ENCODE results near the gene TAAR5.
"Not testable (repeated sequence)": the region's sequence is repeated elsewhere in the genome, so short reads cannot be mapped to it uniquely, and the experiment has no call there.

TAAR5 gene, protein sequence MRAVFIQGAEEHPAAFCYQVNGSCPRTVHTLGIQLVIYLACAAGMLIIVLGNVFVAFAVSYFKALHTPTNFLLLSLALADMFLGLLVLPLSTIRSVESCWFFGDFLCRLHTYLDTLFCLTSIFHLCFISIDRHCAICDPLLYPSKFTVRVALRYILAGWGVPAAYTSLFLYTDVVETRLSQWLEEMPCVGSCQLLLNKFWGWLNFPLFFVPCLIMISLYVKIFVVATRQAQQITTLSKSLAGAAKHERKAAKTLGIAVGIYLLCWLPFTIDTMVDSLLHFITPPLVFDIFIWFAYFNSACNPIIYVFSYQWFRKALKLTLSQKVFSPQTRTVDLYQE

DNA sequence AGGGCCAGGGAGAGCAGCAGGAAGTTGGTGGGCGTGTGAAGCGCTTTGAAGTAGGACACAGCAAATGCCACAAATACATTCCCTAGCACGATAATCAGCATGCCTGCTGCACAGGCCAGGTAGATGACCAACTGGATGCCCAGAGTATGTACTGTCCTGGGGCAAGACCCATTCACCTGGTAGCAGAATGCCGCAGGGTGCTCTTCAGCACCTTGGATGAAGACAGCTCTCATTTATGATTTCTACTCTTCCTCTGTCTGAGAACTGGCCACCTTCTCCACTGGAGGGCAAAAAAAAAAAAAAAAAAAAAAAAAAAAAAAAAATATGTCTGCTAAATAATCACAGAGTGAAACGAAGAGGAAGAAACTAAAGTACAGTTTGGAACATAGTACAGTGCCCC, at the start of gene TAAR5:
TSS of gene TAAR5 (minus strand) at position 288 of the 400 bp plus-strand sequence. CDS start at position 233, 55 bp downstream.
- no peak for DNase-seq (ENCODE audit: low read depth, low spot score)

DNA sequence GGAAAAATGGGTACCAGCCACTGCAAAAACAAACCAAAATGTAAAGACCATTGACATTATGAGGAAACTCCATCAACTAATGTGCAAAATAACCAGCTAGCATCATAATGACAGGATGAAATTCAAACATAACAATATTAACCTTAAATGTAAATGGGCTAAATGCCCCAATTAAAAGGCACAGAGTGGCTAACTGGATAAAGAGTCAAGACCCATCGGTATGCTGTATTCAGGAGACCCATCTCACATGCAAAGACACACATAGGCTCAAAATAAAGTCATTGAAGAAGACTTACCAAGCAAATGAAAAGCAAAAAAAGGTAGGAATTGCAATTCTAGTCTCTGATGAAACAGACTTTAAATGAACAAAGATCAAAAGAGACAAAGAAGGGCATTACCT, 47.6 kb upstream of the TAAR5 start:
- not testable (repeated sequence) for DNase-seq (ENCODE audit: low read depth, low spot score)

DNA sequence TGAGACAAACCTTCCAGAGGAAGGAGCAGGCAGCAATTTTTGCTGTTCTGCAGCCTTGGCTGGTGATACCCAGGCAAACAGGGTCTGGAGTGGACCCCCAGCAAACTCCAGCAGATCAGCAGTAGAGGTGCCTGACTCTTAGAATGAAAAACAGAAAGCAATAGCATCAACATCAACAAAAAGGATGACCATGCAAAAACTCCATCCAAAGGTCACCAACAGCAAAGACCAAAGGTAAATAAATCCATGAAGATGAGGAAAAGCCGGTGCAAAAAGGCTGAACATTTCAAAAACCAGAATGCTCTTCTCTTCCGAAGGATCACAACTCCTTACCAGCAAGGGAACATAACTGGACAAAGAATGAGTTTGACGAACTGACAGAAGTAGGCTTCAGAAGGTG, 46.4 kb upstream of the TAAR5 start:
- DNase-seq (ENCODE audit: low read depth, low spot score) = not testable (repeated sequence)

DNA sequence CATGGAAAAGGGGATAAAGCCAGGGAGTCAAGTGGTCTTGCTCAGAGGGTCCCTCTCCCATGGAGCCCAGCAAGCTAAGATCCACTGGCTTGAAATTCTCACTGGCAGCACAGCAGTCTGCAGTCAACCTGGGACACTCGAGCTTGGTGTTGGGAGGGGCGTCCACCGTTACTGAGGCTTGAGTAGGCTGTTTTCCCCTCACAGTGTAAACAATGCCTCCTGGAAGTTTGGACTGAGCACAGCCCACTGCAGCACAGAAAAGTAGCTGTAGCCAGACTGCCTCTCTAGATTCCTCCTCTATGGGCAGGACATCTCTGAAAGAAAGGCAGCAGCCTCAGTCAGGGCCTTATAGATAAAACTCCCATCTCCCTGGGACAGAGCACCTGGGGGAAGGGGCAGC, 45.7 kb upstream of the TAAR5 start:
- DNase-seq (ENCODE audit: low read depth, low spot score) = not testable (repeated sequence)

DNA sequence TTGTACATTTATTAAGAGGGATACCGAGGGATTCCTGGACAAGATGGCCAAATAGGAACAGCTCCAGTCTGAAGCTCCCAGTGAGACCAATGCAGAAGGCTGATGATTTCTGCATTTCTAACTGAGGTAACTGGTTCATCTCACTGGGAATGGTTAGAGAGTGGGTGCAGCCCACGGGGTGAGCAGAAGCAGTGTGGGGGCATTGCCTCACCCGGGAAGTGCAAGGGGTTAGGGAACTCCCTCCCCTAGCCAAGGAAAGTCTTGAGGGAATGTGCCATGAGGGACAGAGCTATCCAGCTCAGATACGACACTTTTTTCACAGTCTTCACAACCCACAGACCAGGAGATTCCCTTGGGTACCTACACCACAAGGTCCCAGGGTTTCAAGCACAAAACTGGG, 45.3 kb upstream of the TAAR5 start:
- DNase-seq (ENCODE audit: low read depth, low spot score) = no peak

DNA sequence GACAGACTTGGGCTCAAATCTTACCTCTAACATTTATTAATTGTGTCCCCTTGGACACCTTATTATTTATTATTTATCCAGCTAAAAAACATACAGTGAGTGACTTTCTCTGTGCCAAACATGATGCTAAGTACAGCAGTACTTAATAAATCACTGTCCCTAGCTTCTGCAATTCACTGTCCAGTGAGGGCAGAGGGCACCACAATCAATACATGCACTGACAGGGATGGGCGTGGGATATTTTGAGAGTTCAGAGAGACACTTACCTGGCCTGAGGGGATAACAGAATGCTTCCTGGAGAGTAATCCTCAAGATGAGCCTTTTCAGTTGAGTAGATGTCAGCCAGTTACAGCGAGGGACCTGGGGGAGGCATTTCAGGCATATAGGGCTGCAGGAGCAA, 43.8 kb upstream of the TAAR5 start:
- no peak for DNase-seq (ENCODE audit: low read depth, low spot score)

DNA sequence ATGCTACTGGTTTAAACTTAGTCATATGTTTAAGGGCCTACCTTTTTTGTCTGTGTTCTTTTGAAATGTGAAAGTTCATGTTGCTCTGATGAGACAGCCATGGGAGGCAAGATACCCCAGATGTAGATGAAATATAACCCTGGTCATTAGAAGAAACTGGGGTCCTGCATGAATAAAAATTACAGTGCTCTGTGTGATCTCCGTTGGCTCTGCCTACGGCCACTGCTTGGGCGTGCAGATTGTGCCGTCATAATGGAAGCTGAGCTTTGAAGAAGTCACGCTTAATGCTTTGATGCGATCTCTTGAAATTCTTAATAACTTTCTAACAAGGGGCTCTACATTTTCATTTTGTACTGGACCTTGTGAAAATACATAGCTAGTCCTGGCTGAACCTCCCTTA, 34.6 kb upstream of the TAAR5 start, which contains the start of gene TAAR2:
TSS of gene TAAR2 (minus strand) at position 101 of the 400 bp plus-strand sequence. CDS start at position 101, 0 bp downstream.
- no peak for DNase-seq (ENCODE audit: low read depth, low spot score)

DNA sequence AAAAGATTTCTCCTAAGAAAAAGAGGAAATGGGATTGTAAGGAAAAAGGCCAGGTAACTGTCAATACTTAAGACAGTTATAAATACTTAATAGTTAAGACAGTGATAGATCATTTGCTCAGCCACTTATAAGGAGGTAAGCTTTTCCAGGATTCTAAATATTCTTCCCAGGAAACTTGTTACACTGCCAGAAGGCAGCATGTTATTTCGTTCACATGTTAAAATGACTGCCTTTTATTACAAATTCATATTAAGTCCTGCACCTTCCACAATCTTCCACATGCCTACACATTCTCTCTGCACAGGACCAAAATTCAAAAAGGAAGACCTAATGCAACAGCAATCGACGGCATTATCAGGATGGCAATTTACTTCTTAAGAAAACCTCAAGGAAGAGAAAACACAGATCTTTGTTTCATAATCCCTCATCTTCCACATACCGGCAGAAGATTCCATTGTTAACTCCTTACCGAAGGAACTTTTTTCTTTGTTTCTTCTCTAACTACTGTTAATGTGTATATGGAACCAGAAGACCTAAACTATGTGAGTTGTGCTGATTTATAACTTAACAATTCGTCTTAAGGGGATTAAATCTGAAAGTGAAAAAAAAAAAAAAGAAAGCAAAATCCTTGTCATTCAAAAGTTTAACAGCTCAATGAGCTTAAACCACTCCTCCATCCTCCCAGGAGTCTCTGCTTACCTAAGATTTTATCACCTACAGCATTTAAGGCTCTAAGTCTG, 33.7 kb upstream of the TAAR5 start:
- DNase-seq (ENCODE audit: low read depth, low spot score) = no peak

DNA sequence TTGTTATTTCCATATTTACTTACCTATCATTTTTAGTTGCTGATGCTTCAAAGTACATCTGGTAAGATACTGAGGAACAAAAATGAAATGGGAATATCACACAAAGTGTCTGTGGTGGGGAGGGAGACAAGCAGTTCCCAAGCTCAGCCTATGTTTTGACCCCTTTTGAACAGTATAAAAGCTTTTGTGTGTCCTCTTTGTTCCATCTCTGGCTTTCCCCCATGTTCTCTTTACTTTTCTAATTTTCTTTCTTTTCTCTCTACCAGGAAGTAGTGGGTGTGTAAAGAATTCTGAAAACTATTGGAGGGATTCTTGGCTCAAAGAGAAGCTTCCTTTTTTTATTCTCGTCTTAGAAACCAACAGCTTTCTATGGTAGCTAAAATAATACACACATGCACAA, 27.1 kb upstream of the TAAR5 start:
- DNase-seq (ENCODE audit: low read depth, low spot score) = no peak

DNA sequence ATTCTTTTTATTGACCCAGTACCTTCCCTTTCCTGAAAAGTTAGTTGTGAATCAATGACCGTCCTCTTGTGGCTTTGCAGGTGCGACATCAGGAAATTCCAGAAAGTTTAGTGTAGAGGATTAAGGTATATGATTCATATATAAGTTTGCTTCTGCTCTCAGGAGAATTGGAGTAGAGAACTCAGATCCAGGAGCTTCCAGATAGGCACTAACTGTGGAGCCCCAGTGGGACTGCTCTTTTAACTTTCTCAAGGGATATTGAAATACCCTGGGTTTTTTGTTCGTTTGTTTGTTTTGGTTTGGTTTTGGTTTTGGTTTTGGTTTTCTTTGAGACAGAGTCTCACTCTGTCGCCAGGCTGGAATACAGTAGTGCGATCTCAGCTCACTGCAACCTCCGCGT, 25.0 kb upstream of the TAAR5 start:
- DNase-seq (ENCODE audit: low read depth, low spot score) = no peak

DNA sequence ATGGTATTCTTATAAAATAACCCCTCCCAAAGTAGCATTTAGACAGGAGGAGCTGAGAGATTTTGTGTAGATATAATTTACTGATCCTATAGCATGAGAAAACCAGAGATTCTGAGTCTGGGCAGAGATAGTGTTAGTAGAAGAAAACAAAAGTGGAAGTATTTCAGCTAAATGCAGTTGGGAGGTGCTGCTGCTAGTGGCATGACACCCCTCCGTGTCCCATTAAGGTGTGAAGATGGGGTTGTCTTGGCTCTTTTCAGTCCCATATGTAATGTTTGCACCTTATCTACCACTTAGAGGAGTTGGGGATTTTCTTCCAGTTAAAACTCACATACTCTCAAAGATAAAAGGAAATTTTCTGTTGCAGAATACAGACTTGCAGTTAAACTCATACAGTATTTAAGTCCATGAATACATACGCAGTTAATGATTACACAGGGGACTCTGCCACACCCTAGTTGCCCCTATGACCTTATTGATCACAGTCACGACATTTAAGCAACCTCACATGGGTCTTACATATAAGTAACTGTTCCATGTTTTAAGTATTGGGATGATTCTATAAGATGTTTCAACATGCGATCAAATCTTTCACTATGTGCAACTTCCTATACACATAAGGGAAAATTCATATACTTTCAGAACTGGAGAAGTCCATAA, 23.0 kb upstream of the TAAR5 start:
- no peak for DNase-seq (ENCODE audit: low read depth, low spot score)

DNA sequence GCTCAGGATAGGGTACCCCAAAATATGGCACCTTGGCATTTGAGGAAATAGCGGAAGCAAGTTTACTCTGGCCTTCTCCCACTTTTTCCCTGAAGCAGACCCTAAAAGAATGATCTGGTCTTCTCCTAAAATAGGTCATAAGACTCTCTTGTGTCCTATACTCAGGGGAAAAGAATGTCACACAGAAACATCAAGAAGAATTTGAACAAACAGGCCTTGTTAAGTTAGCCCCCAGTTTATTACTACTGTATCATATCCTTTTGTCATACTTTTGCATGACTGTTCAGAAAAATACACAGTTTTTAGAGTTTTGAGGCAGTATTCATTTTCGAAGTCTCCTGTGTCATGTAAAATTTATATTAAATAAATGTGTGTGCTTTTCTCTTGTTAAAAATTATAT, 22.1 kb upstream of the TAAR5 start:
- DNase-seq (ENCODE audit: low read depth, low spot score) = no peak

DNA sequence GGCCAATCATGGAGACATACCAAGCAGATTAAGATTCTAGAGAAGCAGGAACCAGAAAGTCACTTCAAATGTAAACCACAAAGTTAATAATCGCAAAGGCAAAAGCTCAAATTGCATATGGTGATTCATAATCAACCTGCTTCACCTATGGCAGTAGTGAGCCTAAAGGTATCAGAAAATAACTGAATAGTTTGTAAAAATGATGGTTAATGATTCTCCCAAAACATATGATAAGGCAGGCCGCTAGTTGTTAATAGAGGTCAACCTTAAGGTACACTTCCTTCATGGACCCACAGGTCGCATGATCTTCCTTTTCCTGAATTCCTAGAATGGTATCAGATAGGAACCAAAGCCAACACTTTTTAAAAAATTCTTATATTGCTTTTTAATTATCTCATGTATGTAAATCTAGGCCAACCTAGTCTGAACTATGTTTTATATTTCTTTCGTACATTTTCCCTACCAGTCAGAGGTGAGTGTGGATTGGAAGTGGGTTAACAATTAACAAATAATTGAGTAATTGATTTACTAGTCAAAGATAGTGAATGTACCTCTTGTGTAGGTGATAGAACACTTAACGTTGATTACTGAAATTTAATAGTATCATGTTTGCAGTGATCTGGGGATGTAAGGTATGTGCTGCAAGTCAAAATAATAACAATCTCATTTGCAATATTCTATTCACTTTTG, 18.1 kb upstream of the TAAR5 start:
- no peak for DNase-seq (ENCODE audit: low read depth, low spot score)

DNA sequence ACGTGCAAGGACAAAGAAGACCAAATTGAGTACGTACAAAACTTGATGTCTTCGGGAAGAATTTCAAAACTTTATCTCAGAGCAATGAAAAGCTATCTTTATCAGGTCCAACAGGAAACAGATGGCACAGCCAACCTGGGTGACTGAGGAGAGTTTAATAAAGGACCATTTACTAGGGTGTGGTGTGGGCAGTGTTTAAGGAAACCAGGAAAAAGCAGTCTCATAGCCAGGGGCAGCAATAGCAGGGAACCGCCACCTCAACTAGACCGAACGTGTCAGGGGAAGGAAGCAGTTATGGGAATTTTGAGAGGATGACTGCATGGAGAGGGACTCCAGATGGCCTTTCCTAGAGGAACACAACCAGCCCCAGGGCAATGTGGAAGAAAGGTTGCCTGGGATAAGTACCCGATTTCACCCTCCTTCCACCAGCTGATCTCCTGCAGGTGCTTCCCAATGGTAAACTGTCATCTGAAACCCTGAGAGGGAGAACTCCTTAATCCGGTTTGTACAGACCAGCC, 15.2 kb upstream of the TAAR5 start:
- no peak for DNase-seq (ENCODE audit: low read depth, low spot score)

DNA sequence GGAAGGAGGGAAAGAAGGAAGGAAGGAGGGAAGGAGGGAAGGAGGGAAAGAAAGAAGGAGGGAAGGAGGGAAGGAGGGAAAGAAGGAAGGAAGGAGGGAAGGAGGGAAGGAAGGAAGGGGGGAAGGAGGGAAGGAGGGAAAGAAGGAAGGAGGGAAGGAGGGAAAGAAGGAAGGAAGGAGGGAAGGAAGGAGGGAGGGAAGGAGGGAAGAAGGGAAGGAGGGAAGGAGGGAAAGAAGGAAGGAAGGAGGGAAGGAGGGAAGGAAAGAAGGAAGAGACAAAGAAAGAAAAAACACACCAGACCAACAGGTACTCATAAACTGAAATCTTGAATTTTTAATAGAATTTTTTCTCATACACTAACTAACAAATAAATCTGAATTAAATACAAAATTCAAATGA, 11.4 kb upstream of the TAAR5 start:
- not testable (repeated sequence) for DNase-seq (ENCODE audit: low read depth, low spot score)

DNA sequence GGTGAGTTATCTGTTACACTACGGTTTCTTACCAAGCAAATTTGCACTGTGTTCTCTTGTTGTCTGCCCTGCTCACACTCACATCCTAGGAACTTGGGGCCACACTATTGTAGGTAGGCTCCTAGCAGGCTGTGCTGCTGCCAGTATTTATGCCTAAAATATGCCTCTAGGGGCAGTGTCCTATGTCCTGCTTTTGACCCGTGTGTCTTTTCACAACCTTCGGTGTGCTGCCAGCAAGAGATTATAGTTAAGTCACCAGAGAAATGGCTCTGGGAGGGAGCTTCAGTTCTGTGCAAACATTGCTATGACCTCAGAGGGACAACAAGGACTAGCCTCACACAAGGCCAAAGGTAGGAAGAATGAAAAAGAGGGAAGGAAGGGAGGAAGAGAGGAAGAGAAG, 8.9 kb upstream of the TAAR5 start:
- no peak for DNase-seq (ENCODE audit: low read depth, low spot score)

DNA sequence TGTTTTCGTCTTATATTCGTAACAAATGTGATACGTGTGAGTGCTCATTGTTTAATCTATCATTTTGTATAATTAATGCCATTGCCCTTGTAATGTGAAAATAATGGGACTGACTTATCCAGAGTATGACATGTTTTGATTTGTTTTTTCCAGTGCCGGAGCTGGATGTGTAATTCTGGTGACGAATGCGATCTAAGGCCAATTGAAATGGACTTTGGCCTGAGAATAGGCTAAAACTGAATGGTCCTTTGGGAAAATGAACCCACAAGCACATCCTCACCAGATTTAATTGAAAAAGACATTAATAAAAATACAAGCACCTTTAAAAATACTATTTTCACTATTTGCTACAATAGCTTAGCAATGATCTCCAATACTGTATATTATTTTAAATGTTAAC, 6.7 kb upstream of the TAAR5 start:
- no peak for DNase-seq (ENCODE audit: low read depth, low spot score)

DNA sequence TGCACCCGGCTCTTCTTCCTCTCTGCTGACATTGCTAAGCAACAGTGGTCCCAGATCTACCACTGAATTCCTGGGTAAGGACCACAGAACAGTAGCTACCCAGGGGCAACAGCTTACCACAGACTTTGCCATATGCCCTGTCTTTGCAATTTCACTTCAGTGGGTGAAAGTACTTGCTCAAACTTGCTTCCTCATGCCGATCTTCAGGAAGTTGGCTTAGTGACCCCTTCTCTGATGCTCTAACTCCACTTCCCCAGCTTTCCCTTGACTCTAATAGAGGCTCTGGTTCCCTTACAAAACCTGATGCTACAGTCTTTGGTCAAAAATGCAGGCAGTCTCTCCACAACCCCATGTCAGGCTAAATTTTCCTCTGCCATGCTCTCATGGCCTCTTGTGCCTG, 3.3 kb upstream of the TAAR5 start:
- DNase-seq (ENCODE audit: low read depth, low spot score) = no peak

DNA sequence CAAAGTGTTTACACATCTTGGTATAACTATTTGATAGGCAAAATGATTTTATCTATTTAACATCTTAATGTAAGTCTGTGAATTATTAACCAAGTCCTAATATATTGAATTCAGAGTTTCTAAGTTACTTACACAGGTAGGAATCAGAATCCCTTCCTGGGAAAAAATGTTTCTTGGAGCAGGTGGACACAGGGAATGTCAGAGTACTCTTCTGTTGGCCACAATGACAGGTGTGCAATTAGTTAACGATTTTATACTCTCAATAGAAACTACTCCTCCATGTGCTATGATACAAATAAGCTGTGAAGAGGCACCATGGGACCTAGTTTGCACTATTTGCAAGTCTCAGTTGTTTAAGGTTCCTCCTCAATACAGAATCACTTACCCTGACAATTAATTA, 821 bp upstream of the TAAR5 start:
- no peak for DNase-seq (ENCODE audit: low read depth, low spot score)

DNA sequence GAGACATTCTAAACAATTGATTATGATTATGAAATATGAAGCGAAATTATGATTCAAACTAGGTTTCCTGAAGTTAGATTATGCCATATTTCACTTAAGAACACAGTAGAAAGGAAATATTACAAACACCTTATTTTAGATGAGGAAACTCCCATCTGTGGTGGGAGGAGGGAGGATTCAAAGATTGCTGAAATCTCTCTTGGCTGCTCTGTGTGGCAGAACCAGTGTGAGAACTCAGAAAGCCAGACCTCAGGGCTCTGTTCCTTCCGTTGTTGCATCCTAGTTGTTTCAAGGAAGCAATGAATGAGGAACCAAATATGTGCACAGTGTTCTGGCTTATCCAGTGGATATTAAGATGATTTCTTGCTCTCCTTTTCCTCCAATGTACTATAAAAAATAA, 2.1 kb downstream of the TAAR5 start:
- no peak for DNase-seq (ENCODE audit: low read depth, low spot score)

DNA sequence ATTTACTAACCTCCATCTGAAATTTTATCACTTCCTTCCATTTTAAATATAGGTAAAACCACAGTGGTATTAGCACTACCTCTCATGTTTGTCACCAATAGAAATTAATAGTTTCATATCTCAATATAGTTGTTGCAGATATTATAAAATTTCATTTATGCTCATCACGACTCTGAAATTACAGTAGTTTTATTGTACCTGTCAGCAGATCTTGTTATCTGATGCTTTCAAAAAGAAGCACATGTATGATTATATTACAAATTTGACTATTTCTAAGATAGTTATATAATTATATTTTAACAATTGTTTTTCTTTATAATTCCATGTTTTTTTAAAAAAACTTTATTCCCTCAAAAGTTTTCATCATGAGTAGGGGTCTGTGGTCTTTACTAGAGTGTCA, 4.8 kb downstream of the TAAR5 start:
- no peak for DNase-seq (ENCODE audit: low read depth, low spot score)

DNA sequence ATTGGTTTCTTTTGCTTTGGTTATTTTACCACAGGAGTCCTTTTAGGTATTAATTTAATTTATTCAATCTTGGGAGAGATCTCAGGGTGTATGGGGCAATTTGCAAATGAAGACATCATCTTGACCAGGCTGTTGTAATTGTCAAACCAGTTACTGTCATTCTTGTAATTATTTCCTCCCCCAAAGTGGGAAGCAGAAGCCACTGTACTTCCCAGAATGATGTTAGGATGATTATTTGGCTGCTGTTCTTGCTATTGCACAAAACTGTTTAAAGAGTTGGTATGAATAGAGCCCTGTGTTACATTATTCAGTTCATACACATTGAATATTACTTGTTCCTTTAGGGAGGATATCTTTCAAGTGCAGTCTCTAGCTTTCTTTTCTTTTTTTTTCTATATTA, 17.8 kb downstream of the TAAR5 start:
- DNase-seq (ENCODE audit: low read depth, low spot score) = no peak

All from activated naive CD8-positive, alpha-beta T cell treated with anti-CD3 and anti-CD28 coated beads, Interleukin-2, amount 50 U/mL, for 16 hours (primary cell).